Sigmoid colon (tissue), 4 donors: ENCODE results near the gene JPH2.

Source experiments
- EP300 ChIP-seq, 4 donors: sonication (generic); formaldehyde crosslinking; IDR thresholded peaks; one replicate each; pipeline ENCODE4 v1.6.1; 2017; ENCODE audit warnings: antibody characterized with exemption in 4 of 4
- POLR2A ChIP-seq, 2 donors: fragments of 450-650 bp; IDR thresholded peaks; one replicate each; pipeline ENCODE4 v1.6.1; 2016; ENCODE audit warnings: antibody characterized with exemption in 2 of 2, mild to moderate bottlenecking in 2 of 2, moderate library complexity in 2 of 2

- peak in 1 of 4 donors; percentile 22 for TF ChIP-seq EP300 (IDR thresholded peaks at IDR 0.05)
- no peak for TF ChIP-seq POLR2A (IDR thresholded peaks at IDR 0.05)
Observed at GRCh38 chr20:44151621-44152416, 35.2 kb downstream of the JPH2 start.
